ENCODE data around the gene DDAH1. TPM values are rescaled to one million over a fixed set of nuclear protein-coding genes. Genes with fewer than 3 reads are reported as not detected.

Gene DDAH1
- total and polyA plus RNA-seq, 2 donors (not counting 3 experiments of a cell fraction or from before 2014, with no cell fraction given), result 44.0 to 75.2 TPM

- Histone ChIP-seq H3K79me2 (ENCODE audit: control insufficient read depth, insufficient read depth, low read length) (peaks cover 60% of the 10 kb centered on the region), H3K9me1 (replicated peaks; ENCODE audit: control insufficient read depth, extremely low read depth, insufficient read depth, low read length) (no peaks in the 10 kb centered on the region), H3K4me2 (ENCODE audit: insufficient read depth, low read length) (no peak overlapping the region), H3K9me3 (replicated peaks; ENCODE audit: control insufficient read depth, insufficient read depth, low read length) (no peaks in the 10 kb centered on the region), H4K20me1 (replicated peaks; ENCODE audit: control insufficient read depth, extremely low read depth, insufficient read depth, low read length) (no peaks in the 10 kb centered on the region), H3K36me3 (ENCODE audit: control insufficient read depth in 2 of 2, extremely low read depth in 1 of 2, insufficient read depth in 2 of 2, low read length in 2 of 2) (no peaks in the 10 kb centered on the region), H3K4me1 (ENCODE audit: control insufficient read depth, extremely low read depth, insufficient read depth, low read length) (peaks cover 31% of the 10 kb centered on the region), H2AFZ (ENCODE audit: low read depth, low read length) (no peak overlapping the region), H3K27ac (ENCODE audit: insufficient read depth, low read depth, low read length) (no peak overlapping the region), H3K9ac (replicated peaks; ENCODE audit: extremely low read depth, insufficient read depth, low read length) (no peak overlapping the region), H3K4me3 (replicated peaks in 1 of 3; ENCODE audit: insufficient read depth in 1 of 3, low read depth in 1 of 3, low read length in 3 of 3) (no peak overlapping the region), H3K27me3 (ENCODE audit: control insufficient read depth in 2 of 2, insufficient read depth in 2 of 2, low read length in 2 of 2) (no peaks in the 10 kb centered on the region)
- no TSS peak for BruUV-seq (replicated peaks)
- dilution Hi-C loops (cut with MboI; ENCODE audit: extremely low pct_ligation_motif_present, low sequenced_read_pairs) (no loop called here), intact Hi-C loops (cut with micrococcal nuclease) (no loop called here)
- POLR2A ChIA-PET, result no interaction called here
- TF ChIP-seq MAX (IDR thresholded peaks at IDR 0.05; ENCODE audit: insufficient read depth, insufficient read length), result no peak
- TF ChIP-seq FOS (IDR thresholded peaks at IDR 0.05; ENCODE audit: borderline replicate concordance, insufficient read depth, low read length), result no peak
- TF ChIP-seq JUN (IDR thresholded peaks at IDR 0.05; ENCODE audit: borderline replicate concordance, insufficient read depth, insufficient read length, low read depth), result no peak
- TF ChIP-seq POLR2A (IDR thresholded peaks at IDR 0.05; ENCODE audit: low read depth, low read length), result no peak
- TF ChIP-seq POLR2AphosphoS5 (IDR thresholded peaks at IDR 0.05; ENCODE audit: insufficient read depth, low read depth, low read length), result no peak
- TF ChIP-seq EZH2 (IDR thresholded peaks at IDR 0.05; ENCODE audit: borderline replicate concordance, low read depth, low read length, severe bottlenecking), result no peak
- TF ChIP-seq CTCF (IDR thresholded peaks at IDR 0.05; ENCODE audit: extremely low read depth in 1 of 2, insufficient read depth in 1 of 2, low read depth in 1 of 2, low read length in 2 of 2), result no peak
- TF ChIP-seq GATA2 (IDR thresholded peaks at IDR 0.05; ENCODE audit: insufficient read depth, insufficient read length, low read depth, low read length), result no peak
- TF ChIP-seq MYC (IDR thresholded peaks at IDR 0.05; ENCODE audit: low read depth, low read length), result no peak
- DNase-seq (ENCODE audit: low read depth, low spot score), result no peak
- FAIRE-seq, result no peak
- CTCF ChIA-PET, result no interaction called here
Measured at GRCh38 chr1:85413169-85413568, 51.8 kb downstream of the DDAH1 start.
